OCI-LY1 (cell line): ENCODE measurements around the gene FBXW8.

Experiments used
- CTCF ChIP-seq: fragments of 200-600 bp; sonication (generic), shearing (Covaris generic); IDR thresholded peaks from 2 replicates; pipeline ENCODE4 v1.5.1; 2017; ENCODE audit warnings: mild to moderate bottlenecking, antibody characterized with exemption, low read length, moderate library complexity, mixed read lengths
- EZH2 ChIP-seq: fragments of 200-600 bp; sonication (generic), shearing (Covaris generic); IDR thresholded peaks from 2 replicates; pipeline ENCODE4 v1.8.0; 2017; ENCODE audit warnings: borderline replicate concordance, mixed run types, mild to moderate bottlenecking, antibody characterized with exemption, low read length, moderate library complexity, mixed read lengths

GRCh38 chr12:117030187-117030900, 119.6 kb downstream of the FBXW8 start:
- TF ChIP-seq EZH2 (no peak), CTCF (no peak)
